Ishikawa (cell line): ENCODE data around the gene CIT.

Source experiments
- CEBPB ChIP-seq: IDR thresholded peaks from 2 replicates; pipeline ENCODE4 v1.6.1; 2012
- CREB1 ChIP-seq: IDR thresholded peaks from 2 replicates; pipeline ENCODE4 v1.6.1; 2012; ENCODE audit warnings: low read depth
- EGR1 ChIP-seq: IDR thresholded peaks from 2 replicates; pipeline ENCODE4 v1.6.1; 2012
- EP300 ChIP-seq: IDR thresholded peaks from 2 replicates; pipeline ENCODE4 v1.6.1; 2012; ENCODE audit warnings: borderline replicate concordance
- FOXM1 ChIP-seq: IDR thresholded peaks from 2 replicates; pipeline ENCODE4 v1.6.1; 2012; ENCODE audit warnings: low read depth, borderline replicate concordance
- NFIC ChIP-seq: IDR thresholded peaks from 2 replicates; pipeline ENCODE4 v1.6.1; 2012
- RAD21 ChIP-seq: IDR thresholded peaks from 2 replicates; pipeline ENCODE4 v1.6.1; 2012; ENCODE audit warnings: low read depth
- REST ChIP-seq: IDR thresholded peaks from 2 replicates; pipeline ENCODE4 v1.6.1; 2012; ENCODE audit warnings: low read depth, mild to moderate bottlenecking
- TAF1 ChIP-seq: IDR thresholded peaks from 2 replicates; pipeline ENCODE4 v1.6.1; 2012; ENCODE audit warnings: low read depth, mild to moderate bottlenecking
- TCF12 ChIP-seq: IDR thresholded peaks from 2 replicates; pipeline ENCODE4 v1.6.1; 2012; ENCODE audit warnings: low read depth
- TEAD4 ChIP-seq: IDR thresholded peaks from 2 replicates; pipeline ENCODE4 v1.6.1; 2012
- USF1 ChIP-seq: IDR thresholded peaks from 2 replicates; pipeline ENCODE4 v1.6.1; 2012
- YY1 ChIP-seq: IDR thresholded peaks from 2 replicates; pipeline ENCODE4 v1.6.1; 2012; ENCODE audit warnings: low read depth
- ZBTB7A ChIP-seq: IDR thresholded peaks from 2 replicates; pipeline ENCODE4 v1.6.1; 2012; ENCODE audit warnings: low read depth
- TF ChIP-seq, protein P1 (sequence below): IDR thresholded peaks from 2 replicates; pipeline ENCODE4 v1.6.1; 2012

CIT gene

GRCh38 chr12:119711693-119712092, 165.4 kb downstream of the CIT start:
- no peak for TF ChIP-seq NFIC
- no peak for TF ChIP-seq TCF12
- no peak for TF ChIP-seq FOXM1
- no peak for TF ChIP-seq RAD21
- no peak for TF ChIP-seq TEAD4
- TF ChIP-seq, protein P1, sequence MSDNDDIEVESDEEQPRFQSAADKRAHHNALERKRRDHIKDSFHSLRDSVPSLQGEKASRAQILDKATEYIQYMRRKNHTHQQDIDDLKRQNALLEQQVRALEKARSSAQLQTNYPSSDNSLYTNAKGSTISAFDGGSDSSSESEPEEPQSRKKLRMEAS = no peak
- TF ChIP-seq USF1 = no peak
- no peak for TF ChIP-seq REST
- no peak for TF ChIP-seq YY1
- no peak for TF ChIP-seq CREB1
- no peak for TF ChIP-seq TAF1
- no peak for TF ChIP-seq EGR1
- TF ChIP-seq ZBTB7A = no peak
- no peak for TF ChIP-seq CEBPB
- TF ChIP-seq EP300 = no peak

- TF ChIP-seq CEBPB (no peak), REST (no peak), CREB1 (no peak), TEAD4 (no peak), EP300 (no peak), EGR1 (no peak)
Measured at GRCh38 chr12:119710965-119711551, 166.1 kb downstream of the CIT start.

DNA sequence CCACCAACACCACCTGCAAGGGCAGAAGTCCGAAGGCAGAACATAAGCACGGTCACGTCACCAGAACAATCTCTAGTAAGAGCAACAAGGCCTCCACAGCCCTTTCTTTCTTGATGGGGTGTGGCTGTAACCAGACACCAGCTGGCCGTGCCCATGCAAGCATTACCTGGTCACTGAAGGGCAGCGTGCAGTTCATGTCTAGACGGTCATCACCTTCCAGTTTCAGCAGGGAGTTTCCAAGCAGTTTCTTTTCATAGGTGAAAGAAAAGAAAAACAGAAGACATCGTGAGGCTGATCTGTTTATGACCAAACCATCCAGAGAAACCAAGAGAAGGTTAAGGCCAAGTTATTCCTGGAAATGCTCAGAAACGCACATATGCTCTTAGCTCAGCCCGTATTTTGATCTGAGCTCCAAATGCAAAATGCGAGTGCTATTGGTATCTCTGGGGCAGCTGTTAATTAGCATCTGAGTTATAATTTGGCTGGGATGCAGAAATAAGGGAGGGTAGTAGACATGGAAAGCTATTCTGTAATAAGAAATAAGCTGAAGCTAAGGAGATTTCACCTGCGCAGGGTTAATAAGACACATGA, 166.7 kb downstream of the CIT start:
- TF ChIP-seq YY1 (no peak), NFIC (peak; percentile 16; the same call in 1 of the 2 replicates), EP300 (0 out of 2 replicates have a peak, but pooled peaks have one; percentile 30)
- TF ChIP-seq, protein P1 = peak; percentile 79

GRCh38 chr12:119705182-119705581, 171.9 kb downstream of the CIT start:
- TF ChIP-seq REST (no peak), CEBPB (no peak), ZBTB7A (no peak), EGR1 (no peak), TEAD4 (no peak), TAF1 (no peak), USF1 (no peak), EP300 (no peak), YY1 (no peak), FOXM1 (no peak), CREB1 (no peak), TCF12 (no peak), NFIC (no peak), RAD21 (no peak)
- TF ChIP-seq, protein P1 = no peak
